Endothelial cell of umbilical vein (primary cell): ENCODE data around the gene GFER.

Source experiments
- EZH2 ChIP-seq: IDR thresholded peaks from 2 replicates; pipeline ENCODE4 v1.6.1; 2012; ENCODE audit warnings: borderline replicate concordance, low read depth, mild to moderate bottlenecking, moderate library complexity, low read length, inconsistent platforms; ENCODE audit not compliant: severe bottlenecking
- FOS ChIP-seq: IDR thresholded peaks from 2 replicates; pipeline ENCODE4 v1.6.1; 2011; ENCODE audit warnings: mild to moderate bottlenecking, low read length, moderate library complexity, borderline replicate concordance; ENCODE audit not compliant: insufficient read depth
- GATA2 ChIP-seq: IDR thresholded peaks from 2 replicates; pipeline ENCODE4 v1.7.0; 2011; ENCODE audit warnings: low read depth, mild to moderate bottlenecking, moderate library complexity, mixed read lengths, low read length; ENCODE audit not compliant: insufficient read length, insufficient read depth
- JUN ChIP-seq: IDR thresholded peaks from 2 replicates; pipeline ENCODE4 v1.6.1; 2011; ENCODE audit warnings: borderline replicate concordance, low read depth; ENCODE audit not compliant: insufficient read length, insufficient read depth
- POLR2A ChIP-seq: IDR thresholded peaks from 2 replicates; pipeline ENCODE4 v1.6.1; 2012; ENCODE audit warnings: low read depth, mild to moderate bottlenecking, control low read depth, low read length
- POLR2AphosphoS5 ChIP-seq: IDR thresholded peaks from 2 replicates; pipeline ENCODE4 v1.6.1; 2012; ENCODE audit warnings: low read depth, mild to moderate bottlenecking, control low read depth, low read length, moderate library complexity; ENCODE audit not compliant: insufficient read depth
- TF ChIP-seq, protein P1 (sequence below), 2 donors: IDR thresholded peaks; 1 replicate in 1 of 2; 2 replicates in 1 of 2; pipeline ENCODE4 v1.5.1; 2011; ENCODE audit warnings: low read length in 2 of 2, mild to moderate bottlenecking in 2 of 2, moderate library complexity in 2 of 2, control low read depth in 1 of 2, inconsistent platforms in 1 of 2, low read depth in 1 of 2; ENCODE audit not compliant: insufficient read depth in 1 of 2; ENCODE audit errors: extremely low read depth in 1 of 2

- TF ChIP-seq, protein P1, sequence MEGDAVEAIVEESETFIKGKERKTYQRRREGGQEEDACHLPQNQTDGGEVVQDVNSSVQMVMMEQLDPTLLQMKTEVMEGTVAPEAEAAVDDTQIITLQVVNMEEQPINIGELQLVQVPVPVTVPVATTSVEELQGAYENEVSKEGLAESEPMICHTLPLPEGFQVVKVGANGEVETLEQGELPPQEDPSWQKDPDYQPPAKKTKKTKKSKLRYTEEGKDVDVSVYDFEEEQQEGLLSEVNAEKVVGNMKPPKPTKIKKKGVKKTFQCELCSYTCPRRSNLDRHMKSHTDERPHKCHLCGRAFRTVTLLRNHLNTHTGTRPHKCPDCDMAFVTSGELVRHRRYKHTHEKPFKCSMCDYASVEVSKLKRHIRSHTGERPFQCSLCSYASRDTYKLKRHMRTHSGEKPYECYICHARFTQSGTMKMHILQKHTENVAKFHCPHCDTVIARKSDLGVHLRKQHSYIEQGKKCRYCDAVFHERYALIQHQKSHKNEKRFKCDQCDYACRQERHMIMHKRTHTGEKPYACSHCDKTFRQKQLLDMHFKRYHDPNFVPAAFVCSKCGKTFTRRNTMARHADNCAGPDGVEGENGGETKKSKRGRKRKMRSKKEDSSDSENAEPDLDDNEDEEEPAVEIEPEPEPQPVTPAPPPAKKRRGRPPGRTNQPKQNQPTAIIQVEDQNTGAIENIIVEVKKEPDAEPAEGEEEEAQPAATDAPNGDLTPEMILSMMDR (IDR thresholded peaks at IDR 0.05; ENCODE audit: extremely low read depth in 1 of 2, insufficient read depth in 1 of 2, low read depth in 1 of 2, low read length in 2 of 2), result no peak
- no peak for TF ChIP-seq FOS
- no peak for TF ChIP-seq POLR2A
- TF ChIP-seq POLR2AphosphoS5, result no peak
- no peak for TF ChIP-seq JUN
- no peak for TF ChIP-seq EZH2
- TF ChIP-seq GATA2, result no peak
These were observed 9.7 kb downstream of the GFER start for GRCh38 chr16:1993731-1994131.
